ENCODE results near the gene UBA52. TPM values are rescaled to one million over a fixed set of nuclear protein-coding genes. Genes with fewer than 3 reads are reported as not detected.

UBA52 gene
- total RNA-seq, 1 experiment from 2014 or later, result 1,108 TPM

DNA sequence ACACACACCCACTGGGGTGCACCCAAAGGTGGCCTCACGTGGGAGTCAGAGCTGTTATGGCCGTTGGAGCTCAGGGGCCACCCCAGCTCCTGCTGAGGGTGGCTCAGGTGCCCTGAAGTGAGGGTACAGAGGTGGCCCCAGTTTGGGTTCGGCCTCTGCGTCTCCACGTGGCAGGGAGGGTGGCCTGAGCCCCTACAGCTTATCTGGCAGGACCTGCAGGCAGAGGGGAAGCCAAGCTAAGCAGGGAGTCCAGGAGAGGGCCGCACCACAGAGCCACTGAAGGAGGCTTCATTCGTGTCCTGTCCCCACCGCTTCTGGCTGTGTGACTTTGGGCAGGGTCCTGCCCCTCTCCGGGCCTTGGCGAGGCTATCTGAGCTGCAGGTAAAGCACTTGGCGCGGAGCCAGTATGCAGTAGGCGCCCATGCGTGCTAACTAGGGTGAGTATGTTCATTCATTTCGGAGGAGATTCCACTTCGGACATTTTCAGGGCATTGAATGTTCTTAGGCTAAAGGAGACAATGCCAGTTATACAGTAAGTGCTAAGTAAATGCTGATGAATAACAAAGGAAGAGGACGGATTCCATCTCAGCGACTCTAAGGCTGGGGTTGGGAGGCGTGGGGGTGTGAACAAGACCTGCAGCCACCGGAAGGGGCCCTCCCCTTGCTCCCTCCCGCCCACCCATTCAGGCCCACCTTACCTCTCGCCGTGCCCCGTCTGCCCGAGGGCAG, 21.9 kb downstream of the UBA52 start:
- no peaks in the 10 kb centered on the region for H3F3A ChIP-seq (ENCODE audit: low read length, unreplicated experiment)
- peaks cover 13% of the 10 kb centered on the region for H3K79me2 ChIP-seq (ENCODE audit: low read length)
- H3K4me3 ChIP-seq (ENCODE audit: low read length), result peak overlapping the region; percentile 66
- H3K27ac ChIP-seq (ENCODE audit: low read length), result no peak overlapping the region
- DNase-seq (peak; percentile 32), ATAC-seq (no peak)
- intact Hi-C loops (cut with micrococcal nuclease), result no loop called here
- ChIA-PET POLR2A (ENCODE audit: unreplicated experiment) (no interaction called here), CTCF (interaction anchor here (0.5 to 1.0 kb wide), 8 partner anchors 21 to 265 kb away, joined by 3 to 13 read pairs (median 3); partner anchors contain the start of gene ELL)
- peak overlapping the region; percentile 96 for H3K4me2 ChIP-seq (ENCODE audit: low read length)
- TF ChIP-seq EZH2 (IDR thresholded peaks at IDR 0.05; ENCODE audit: low read length, unreplicated experiment) (no peak), EZH2phosphoT487 (IDR thresholded peaks at IDR 0.05; ENCODE audit: borderline replicate concordance, low read length) (no peak)
- TF ChIP-seq, protein P1, sequence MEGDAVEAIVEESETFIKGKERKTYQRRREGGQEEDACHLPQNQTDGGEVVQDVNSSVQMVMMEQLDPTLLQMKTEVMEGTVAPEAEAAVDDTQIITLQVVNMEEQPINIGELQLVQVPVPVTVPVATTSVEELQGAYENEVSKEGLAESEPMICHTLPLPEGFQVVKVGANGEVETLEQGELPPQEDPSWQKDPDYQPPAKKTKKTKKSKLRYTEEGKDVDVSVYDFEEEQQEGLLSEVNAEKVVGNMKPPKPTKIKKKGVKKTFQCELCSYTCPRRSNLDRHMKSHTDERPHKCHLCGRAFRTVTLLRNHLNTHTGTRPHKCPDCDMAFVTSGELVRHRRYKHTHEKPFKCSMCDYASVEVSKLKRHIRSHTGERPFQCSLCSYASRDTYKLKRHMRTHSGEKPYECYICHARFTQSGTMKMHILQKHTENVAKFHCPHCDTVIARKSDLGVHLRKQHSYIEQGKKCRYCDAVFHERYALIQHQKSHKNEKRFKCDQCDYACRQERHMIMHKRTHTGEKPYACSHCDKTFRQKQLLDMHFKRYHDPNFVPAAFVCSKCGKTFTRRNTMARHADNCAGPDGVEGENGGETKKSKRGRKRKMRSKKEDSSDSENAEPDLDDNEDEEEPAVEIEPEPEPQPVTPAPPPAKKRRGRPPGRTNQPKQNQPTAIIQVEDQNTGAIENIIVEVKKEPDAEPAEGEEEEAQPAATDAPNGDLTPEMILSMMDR (conservative IDR thresholded peaks at IDR 0.05; ENCODE audit: low read depth, low read length), result no peak
- no peaks in the 10 kb centered on the region for H3K36me3 ChIP-seq (ENCODE audit: low read depth, low read length)
- H2AFZ ChIP-seq (ENCODE audit: low read length), result no peak overlapping the region; the same call in 1 of the 2 replicates
- H3K9ac ChIP-seq (ENCODE audit: low read length), result no peak overlapping the region
- H3K4me1 ChIP-seq (ENCODE audit: insufficient read depth, low read length), result peaks cover 20% of the 10 kb centered on the region
- H3K9me3 ChIP-seq (ENCODE audit: low read length), result no peaks in the 10 kb centered on the region
- H3K9me2 ChIP-seq (replicated peaks; ENCODE audit: low read length), result no peaks in the 10 kb centered on the region
- no peaks in the 10 kb centered on the region for H3K27me3 ChIP-seq (ENCODE audit: low read length)
- no peaks in the 10 kb centered on the region for H4K20me1 ChIP-seq (ENCODE audit: low read length)
- BruUV-seq (replicated peaks), result no TSS peak

DNA sequence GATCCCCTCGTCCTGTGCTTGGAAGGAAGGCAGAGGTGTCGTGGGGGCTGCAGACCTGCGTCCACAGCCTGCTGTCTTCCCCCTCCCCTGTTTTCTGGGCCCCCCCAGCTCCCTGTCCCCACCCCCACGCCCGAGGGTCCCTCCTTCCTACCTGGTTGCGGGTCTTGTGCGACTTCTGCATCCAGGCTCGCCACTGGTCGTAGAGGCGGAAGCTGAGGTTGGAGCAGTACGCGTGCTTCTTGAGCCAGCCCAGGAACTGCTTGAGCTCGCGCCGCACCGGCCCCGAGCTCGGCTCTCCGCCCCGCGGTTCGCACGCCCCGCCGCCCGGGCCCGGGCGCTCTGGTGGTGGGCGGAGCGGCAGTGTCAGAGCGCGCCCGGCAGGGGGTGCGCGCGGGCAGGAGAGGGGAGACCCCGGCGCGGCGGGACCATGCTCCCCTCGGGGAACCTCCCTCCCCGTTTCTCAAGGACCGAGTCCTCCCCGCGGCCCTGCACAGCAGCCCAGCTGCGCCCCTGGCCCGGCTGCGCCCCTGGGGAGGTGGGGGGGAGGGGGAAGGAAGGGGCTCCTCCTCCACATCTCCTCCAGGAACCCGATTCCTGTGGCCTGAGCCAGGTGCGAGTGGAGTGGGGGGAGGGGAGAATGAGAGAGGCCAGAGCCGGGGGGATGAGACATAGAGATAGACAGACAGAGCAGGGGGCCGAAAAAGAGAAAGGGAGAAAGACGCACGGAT, 22.6 kb downstream of the UBA52 start:
- BruUV-seq (replicated peaks), result no TSS peak
- DNase-seq (peak; percentile 87), ATAC-seq (peak; percentile 76)
- intact Hi-C loops (cut with micrococcal nuclease), result no loop called here
- no peak overlapping the region for H3K27ac ChIP-seq (ENCODE audit: low read length)
- peak overlapping the region; percentile 96 for H3K4me2 ChIP-seq (ENCODE audit: low read length)
- peak overlapping the region; percentile 66 for H3K4me3 ChIP-seq (ENCODE audit: low read length)
- no peaks in the 10 kb centered on the region for H3K9me2 ChIP-seq (replicated peaks; ENCODE audit: low read length)
- no peaks in the 10 kb centered on the region for H3K27me3 ChIP-seq (ENCODE audit: low read length)
- ChIA-PET CTCF (interaction anchor here (0.5 to 1.0 kb wide), 6 partner anchors 20 to 266 kb away, joined by 3 to 13 read pairs (median 3); no protein-coding TSS in a partner anchor), POLR2A (ENCODE audit: unreplicated experiment) (no interaction called here)
- no peak for TF ChIP-seq EZH2phosphoT487 (IDR thresholded peaks at IDR 0.05; ENCODE audit: borderline replicate concordance, low read length)
- TF ChIP-seq, protein P1 (conservative IDR thresholded peaks at IDR 0.05; ENCODE audit: low read depth, low read length), result peak; percentile 85
- H3F3A ChIP-seq (ENCODE audit: low read length, unreplicated experiment), result no peaks in the 10 kb centered on the region
- peaks cover 13% of the 10 kb centered on the region for H3K79me2 ChIP-seq (ENCODE audit: low read length)
- no peaks in the 10 kb centered on the region for H4K20me1 ChIP-seq (ENCODE audit: low read length)
- H2AFZ ChIP-seq (ENCODE audit: low read length), result peak overlapping the region; percentile 81
- 0 out of 2 replicates have a peak overlapping the region, but pooled peaks have one; percentile 15 for H3K9ac ChIP-seq (ENCODE audit: low read length)
- no peaks in the 10 kb centered on the region for H3K9me3 ChIP-seq (ENCODE audit: low read length)
- peaks cover 18% of the 10 kb centered on the region for H3K4me1 ChIP-seq (ENCODE audit: insufficient read depth, low read length)
- H3K36me3 ChIP-seq (ENCODE audit: low read depth, low read length), result no peaks in the 10 kb centered on the region

All from PC-3 (cell line).